GM19395 (cell line): ENCODE measurements around the gene ABCC9.

Experiments used
- ATAC-seq: cut with Tn5 transposase; IDR thresholded peaks from one replicate; pipeline ENCODE4 v1.9.1; 2021; ENCODE audit warnings: mild to moderate bottlenecking, moderate library complexity; ENCODE audit not compliant: unreplicated experiment

The ABCC9 gene

GRCh38 chr12:21940549-21941505, at the start of gene ABCC9:
TSS of gene ABCC9 (minus strand) at chr12:21941426. CDS start at chr12:21936674, 4,752 bp downstream.
- ATAC-seq: peak; percentile 59

GRCh38 chr12:21989819-21990412, 48.7 kb upstream of the ABCC9 start:
- ATAC-seq: no peak

- ATAC-seq: no peak
These were observed 47.4 kb upstream of the ABCC9 start for GRCh38 chr12:21988619-21989018.

GRCh38 chr12:21987755-21988154, 46.5 kb upstream of the ABCC9 start:
- no peak for ATAC-seq

- ATAC-seq: no peak
These were observed 43.9 kb upstream of the ABCC9 start for GRCh38 chr12:21985155-21985554.

GRCh38 chr12:21984375-21984774, 43.1 kb upstream of the ABCC9 start:
- ATAC-seq: no peak

- no peak for ATAC-seq
These were observed 41.9 kb upstream of the ABCC9 start for GRCh38 chr12:21983095-21983494.

GRCh38 chr12:21980544-21980943, 39.3 kb upstream of the ABCC9 start:
- no peak for ATAC-seq

GRCh38 chr12:21975293-21975692, 34.1 kb upstream of the ABCC9 start:
- ATAC-seq: no peak

GRCh38 chr12:21973221-21973620, 32.0 kb upstream of the ABCC9 start:
- ATAC-seq: no peak

- ATAC-seq: no peak
These were observed 30.8 kb upstream of the ABCC9 start for GRCh38 chr12:21972055-21972454.

- no peak for ATAC-seq
These were observed 30.1 kb upstream of the ABCC9 start for GRCh38 chr12:21971344-21971743.

- no peak for ATAC-seq
These were observed 21.6 kb upstream of the ABCC9 start for GRCh38 chr12:21962821-21963220.

GRCh38 chr12:21962236-21962635, 21.0 kb upstream of the ABCC9 start:
- no peak for ATAC-seq

GRCh38 chr12:21950649-21951048, 9.4 kb upstream of the ABCC9 start:
- ATAC-seq: no peak

- no peak for ATAC-seq
These were observed 7.8 kb upstream of the ABCC9 start for GRCh38 chr12:21949036-21949435.

GRCh38 chr12:21946983-21947382, 5.8 kb upstream of the ABCC9 start:
- ATAC-seq: no peak

GRCh38 chr12:21945002-21945401, 3.8 kb upstream of the ABCC9 start:
- ATAC-seq: no peak

- ATAC-seq: no peak
These were observed 1.1 kb upstream of the ABCC9 start for GRCh38 chr12:21942377-21942703.

- ATAC-seq: peak; percentile 21
These were observed 515 bp upstream of the ABCC9 start for GRCh38 chr12:21941506-21942376.

- no peak for ATAC-seq
These were observed 1.8 kb downstream of the ABCC9 start for GRCh38 chr12:21939435-21939834.
